ENCODE data around the gene AMIGO1. TPM values are rescaled to one million over a fixed set of nuclear protein-coding genes. Genes with fewer than 3 reads are reported as not detected.

AMIGO1 gene
- polyA plus RNA-seq, 1 donor: 2.0 TPM

GRCh38 chr1:109543283-109543987, 33.9 kb upstream of the AMIGO1 start:
- Histone ChIP-seq H3K4me1 (ENCODE audit: control insufficient read depth, insufficient read depth, low read length) (peaks cover 6% of the 10 kb centered on the region), H3K27me3 (ENCODE audit: control insufficient read depth, insufficient read depth, low read length) (no peaks in the 10 kb centered on the region), H3K36me3 (ENCODE audit: control insufficient read depth, insufficient read depth, low read length) (no peaks in the 10 kb centered on the region), H3K4me3 (ENCODE audit: low read length) (no peak overlapping the region), H3K9me3 (ENCODE audit: control insufficient read depth, low read depth, low read length) (no peaks in the 10 kb centered on the region), H3K27ac (ENCODE audit: low read length) (no peak overlapping the region)
- no CpG with 5 or more reads among the region's 24 CpGs for WGBS (ENCODE audit: insufficient coverage, low lambda C conversion rate)
- no peak for DNase-seq

GRCh38 chr1:109542657-109543056, 33.1 kb upstream of the AMIGO1 start:
- Histone ChIP-seq H3K27me3 (ENCODE audit: control insufficient read depth, insufficient read depth, low read length) (no peaks in the 10 kb centered on the region), H3K4me1 (ENCODE audit: control insufficient read depth, insufficient read depth, low read length) (peaks cover 6% of the 10 kb centered on the region)
- no CpG with 5 or more reads among the region's 10 CpGs for WGBS (ENCODE audit: insufficient coverage, low lambda C conversion rate)

GRCh38 chr1:109541102-109541501, 31.6 kb upstream of the AMIGO1 start:
- no peaks in the 10 kb centered on the region for H3K4me1 ChIP-seq (ENCODE audit: control insufficient read depth, insufficient read depth, low read length)
- no peaks in the 10 kb centered on the region for H3K9me3 ChIP-seq (ENCODE audit: control insufficient read depth, low read depth, low read length)
- DNase-seq: no peak
- no peaks in the 10 kb centered on the region for H3K27me3 ChIP-seq (ENCODE audit: control insufficient read depth, insufficient read depth, low read length)
- no CpG with 5 or more reads among the region's 3 CpGs for WGBS (ENCODE audit: insufficient coverage, low lambda C conversion rate)
- no peak overlapping the region for H3K4me3 ChIP-seq (ENCODE audit: low read length)
- H3K36me3 ChIP-seq (ENCODE audit: control insufficient read depth, insufficient read depth, low read length): no peaks in the 10 kb centered on the region
- H3K27ac ChIP-seq (ENCODE audit: low read length): no peak overlapping the region

More at GRCh38 chr1:109542657-109543056, 33.1 kb upstream of the AMIGO1 start:
- Histone ChIP-seq H3K27ac (ENCODE audit: low read length) (no peak overlapping the region), H3K36me3 (ENCODE audit: control insufficient read depth, insufficient read depth, low read length) (no peaks in the 10 kb centered on the region), H3K9me3 (ENCODE audit: control insufficient read depth, low read depth, low read length) (no peaks in the 10 kb centered on the region), H3K4me3 (ENCODE audit: low read length) (no peak overlapping the region)
- no peak for DNase-seq

- Histone ChIP-seq H3K4me3 (ENCODE audit: low read length) (no peak within 1 kb of the TSS), H3K9me3 (ENCODE audit: control insufficient read depth, low read depth, low read length) (no peaks in the 10 kb centered on the region), H3K36me3 (ENCODE audit: control insufficient read depth, insufficient read depth, low read length) (no peaks in the 10 kb centered on the region), H3K4me1 (ENCODE audit: control insufficient read depth, insufficient read depth, low read length) (no peaks in the 10 kb centered on the region), H3K27me3 (ENCODE audit: control insufficient read depth, insufficient read depth, low read length) (no peaks in the 10 kb centered on the region), H3K27ac (ENCODE audit: low read length) (no peak within 1 kb of the TSS)
- DNase-seq: no peak
- WGBS (ENCODE audit: insufficient coverage, low lambda C conversion rate): no CpG with 5 or more reads among the region's 7 CpGs
These were observed 30.1 kb upstream of the AMIGO1 start, which contains the start of gene GPR61 for GRCh38 chr1:109539676-109540075. Gene GPR61, plus strand, starts transcription at chr1:109539872. Its CDS starts 3,151 bp downstream, at chr1:109543023.

- Histone ChIP-seq H3K4me1 (ENCODE audit: control insufficient read depth, insufficient read depth, low read length) (no peaks in the 10 kb centered on the region), H3K27me3 (ENCODE audit: control insufficient read depth, insufficient read depth, low read length) (no peaks in the 10 kb centered on the region), H3K4me3 (ENCODE audit: low read length) (no peak overlapping the region), H3K9me3 (ENCODE audit: control insufficient read depth, low read depth, low read length) (no peaks in the 10 kb centered on the region), H3K27ac (ENCODE audit: low read length) (no peak overlapping the region), H3K36me3 (ENCODE audit: control insufficient read depth, insufficient read depth, low read length) (no peaks in the 10 kb centered on the region)
- 0% methylated on average over 1 of the region's 9 CpGs for WGBS (ENCODE audit: insufficient coverage, low lambda C conversion rate)
- DNase-seq: no peak
These were observed 29.5 kb upstream of the AMIGO1 start for GRCh38 chr1:109538827-109539555.

GRCh38 chr1:109537450-109538178, 28.1 kb upstream of the AMIGO1 start:
- H3K4me1 ChIP-seq (ENCODE audit: control insufficient read depth, insufficient read depth, low read length): peaks cover 2% of the 10 kb centered on the region
- no peaks in the 10 kb centered on the region for H3K27me3 ChIP-seq (ENCODE audit: control insufficient read depth, insufficient read depth, low read length)
- WGBS (ENCODE audit: insufficient coverage, low lambda C conversion rate): no CpG with 5 or more reads among the region's 9 CpGs
- no peak for DNase-seq
- no peaks in the 10 kb centered on the region for H3K36me3 ChIP-seq (ENCODE audit: control insufficient read depth, insufficient read depth, low read length)
- no peak overlapping the region for H3K27ac ChIP-seq (ENCODE audit: low read length)
- H3K4me3 ChIP-seq (ENCODE audit: low read length): no peak overlapping the region
- no peaks in the 10 kb centered on the region for H3K9me3 ChIP-seq (ENCODE audit: control insufficient read depth, low read depth, low read length)

GRCh38 chr1:109535971-109536491, 26.5 kb upstream of the AMIGO1 start:
- DNase-seq: no peak
- no peaks in the 10 kb centered on the region for H3K9me3 ChIP-seq (ENCODE audit: control insufficient read depth, low read depth, low read length)
- WGBS (ENCODE audit: insufficient coverage, low lambda C conversion rate): no CpG with 5 or more reads among the region's 5 CpGs
- H3K27me3 ChIP-seq (ENCODE audit: control insufficient read depth, insufficient read depth, low read length): no peaks in the 10 kb centered on the region
- no peak overlapping the region for H3K27ac ChIP-seq (ENCODE audit: low read length)
- H3K4me1 ChIP-seq (ENCODE audit: control insufficient read depth, insufficient read depth, low read length): peaks cover 7% of the 10 kb centered on the region
- no peak overlapping the region for H3K4me3 ChIP-seq (ENCODE audit: low read length)
- no peaks in the 10 kb centered on the region for H3K36me3 ChIP-seq (ENCODE audit: control insufficient read depth, insufficient read depth, low read length)

- Histone ChIP-seq H3K27me3 (ENCODE audit: control insufficient read depth, insufficient read depth, low read length) (no peaks in the 10 kb centered on the region), H3K36me3 (ENCODE audit: control insufficient read depth, insufficient read depth, low read length) (no peaks in the 10 kb centered on the region), H3K4me1 (ENCODE audit: control insufficient read depth, insufficient read depth, low read length) (peaks cover 7% of the 10 kb centered on the region), H3K4me3 (ENCODE audit: low read length) (no peak overlapping the region), H3K27ac (ENCODE audit: low read length) (no peak overlapping the region), H3K9me3 (ENCODE audit: control insufficient read depth, low read depth, low read length) (no peaks in the 10 kb centered on the region)
- DNase-seq: no peak
- no CpG with 5 or more reads among the region's 4 CpGs for WGBS (ENCODE audit: insufficient coverage, low lambda C conversion rate)
These were observed 26.0 kb upstream of the AMIGO1 start for GRCh38 chr1:109535481-109535880.

- WGBS (ENCODE audit: insufficient coverage, low lambda C conversion rate): 100% methylated on average over 1 of the region's 1 CpG
- Histone ChIP-seq H3K27me3 (ENCODE audit: control insufficient read depth, insufficient read depth, low read length) (no peaks in the 10 kb centered on the region), H3K4me3 (ENCODE audit: low read length) (no peak overlapping the region), H3K4me1 (ENCODE audit: control insufficient read depth, insufficient read depth, low read length) (peaks cover 7% of the 10 kb centered on the region), H3K9me3 (ENCODE audit: control insufficient read depth, low read depth, low read length) (no peaks in the 10 kb centered on the region), H3K36me3 (ENCODE audit: control insufficient read depth, insufficient read depth, low read length) (no peaks in the 10 kb centered on the region), H3K27ac (ENCODE audit: low read length) (no peak overlapping the region)
- DNase-seq: no peak
These were observed 24.9 kb upstream of the AMIGO1 start for GRCh38 chr1:109534307-109534858.

Data from large intestine (tissue), 3 donors.